ENCODE data around the gene LMX1B.

GRCh38 chr9:126676685-126677143 lies 63.0 kb downstream of the LMX1B start:
- TF ChIP-seq POLR2A (IDR thresholded peaks at IDR 0.05; ENCODE audit: low read length) (no peak), GATA1 (IDR thresholded peaks at IDR 0.05; ENCODE audit: low read depth, low read length) (no peak)

All from erythroblast (primary cell).